WI38 (cell line): Measurements from ENCODE around the gene TOP2A.

Experiments used
- H3K4me3 ChIP-seq: 2 replicates; pipeline ENCODE4 v1.5.1; 2011; ENCODE audit warnings: low read depth, mild to moderate bottlenecking, control low read depth, low read length
- TF ChIP-seq, protein P1 (sequence below): IDR thresholded peaks from 2 replicates; pipeline ENCODE4 v1.5.1; 2012; ENCODE audit warnings: low read depth, mild to moderate bottlenecking, control low read depth, low read length

Gene TOP2A, protein sequence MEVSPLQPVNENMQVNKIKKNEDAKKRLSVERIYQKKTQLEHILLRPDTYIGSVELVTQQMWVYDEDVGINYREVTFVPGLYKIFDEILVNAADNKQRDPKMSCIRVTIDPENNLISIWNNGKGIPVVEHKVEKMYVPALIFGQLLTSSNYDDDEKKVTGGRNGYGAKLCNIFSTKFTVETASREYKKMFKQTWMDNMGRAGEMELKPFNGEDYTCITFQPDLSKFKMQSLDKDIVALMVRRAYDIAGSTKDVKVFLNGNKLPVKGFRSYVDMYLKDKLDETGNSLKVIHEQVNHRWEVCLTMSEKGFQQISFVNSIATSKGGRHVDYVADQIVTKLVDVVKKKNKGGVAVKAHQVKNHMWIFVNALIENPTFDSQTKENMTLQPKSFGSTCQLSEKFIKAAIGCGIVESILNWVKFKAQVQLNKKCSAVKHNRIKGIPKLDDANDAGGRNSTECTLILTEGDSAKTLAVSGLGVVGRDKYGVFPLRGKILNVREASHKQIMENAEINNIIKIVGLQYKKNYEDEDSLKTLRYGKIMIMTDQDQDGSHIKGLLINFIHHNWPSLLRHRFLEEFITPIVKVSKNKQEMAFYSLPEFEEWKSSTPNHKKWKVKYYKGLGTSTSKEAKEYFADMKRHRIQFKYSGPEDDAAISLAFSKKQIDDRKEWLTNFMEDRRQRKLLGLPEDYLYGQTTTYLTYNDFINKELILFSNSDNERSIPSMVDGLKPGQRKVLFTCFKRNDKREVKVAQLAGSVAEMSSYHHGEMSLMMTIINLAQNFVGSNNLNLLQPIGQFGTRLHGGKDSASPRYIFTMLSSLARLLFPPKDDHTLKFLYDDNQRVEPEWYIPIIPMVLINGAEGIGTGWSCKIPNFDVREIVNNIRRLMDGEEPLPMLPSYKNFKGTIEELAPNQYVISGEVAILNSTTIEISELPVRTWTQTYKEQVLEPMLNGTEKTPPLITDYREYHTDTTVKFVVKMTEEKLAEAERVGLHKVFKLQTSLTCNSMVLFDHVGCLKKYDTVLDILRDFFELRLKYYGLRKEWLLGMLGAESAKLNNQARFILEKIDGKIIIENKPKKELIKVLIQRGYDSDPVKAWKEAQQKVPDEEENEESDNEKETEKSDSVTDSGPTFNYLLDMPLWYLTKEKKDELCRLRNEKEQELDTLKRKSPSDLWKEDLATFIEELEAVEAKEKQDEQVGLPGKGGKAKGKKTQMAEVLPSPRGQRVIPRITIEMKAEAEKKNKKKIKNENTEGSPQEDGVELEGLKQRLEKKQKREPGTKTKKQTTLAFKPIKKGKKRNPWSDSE (N-terminal part only)

DNA sequence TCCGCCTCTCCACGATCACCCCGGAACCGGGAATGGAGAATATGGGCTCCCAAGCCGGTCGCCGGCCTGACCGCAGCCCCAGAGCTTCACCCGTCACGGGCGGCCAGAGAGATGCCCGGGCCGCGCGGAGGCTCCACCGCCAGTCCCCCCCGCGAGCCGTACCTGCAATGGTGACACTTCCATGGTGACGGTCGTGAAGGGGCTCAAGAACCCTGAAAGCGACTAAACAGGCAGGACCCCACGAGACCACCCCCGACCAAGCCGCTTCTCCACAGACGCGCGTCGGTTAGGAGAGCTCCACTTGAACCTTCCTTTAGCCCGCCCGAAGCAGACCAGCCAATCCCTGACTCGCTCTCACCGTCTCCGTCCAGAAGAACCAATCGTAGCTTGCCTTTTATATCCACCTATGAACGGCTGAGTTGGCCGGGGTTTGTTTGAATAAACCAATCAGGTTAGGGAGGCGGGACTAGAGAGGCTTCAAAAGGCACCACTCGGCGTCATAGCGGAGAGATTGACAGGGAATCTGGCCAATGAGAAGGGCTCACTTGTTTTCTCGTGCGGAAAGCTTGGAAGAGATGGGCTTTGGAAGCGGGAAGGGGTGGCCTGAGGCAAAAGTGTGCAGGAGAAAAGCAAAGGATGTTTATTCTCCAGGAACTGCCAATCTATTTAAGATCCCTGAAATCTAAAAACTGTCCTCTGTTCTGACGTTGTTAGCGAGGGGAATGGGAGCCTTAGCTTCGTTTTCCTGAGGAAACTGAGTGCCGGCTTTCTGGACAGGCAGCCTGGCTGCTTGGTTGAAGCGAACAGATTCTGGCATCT is at the start of gene TOP2A:
TSS of gene TOP2A (minus strand) at position 288 of the 819 bp plus-strand sequence. CDS start at position 183, 105 bp downstream.
- TF ChIP-seq, protein P1, sequence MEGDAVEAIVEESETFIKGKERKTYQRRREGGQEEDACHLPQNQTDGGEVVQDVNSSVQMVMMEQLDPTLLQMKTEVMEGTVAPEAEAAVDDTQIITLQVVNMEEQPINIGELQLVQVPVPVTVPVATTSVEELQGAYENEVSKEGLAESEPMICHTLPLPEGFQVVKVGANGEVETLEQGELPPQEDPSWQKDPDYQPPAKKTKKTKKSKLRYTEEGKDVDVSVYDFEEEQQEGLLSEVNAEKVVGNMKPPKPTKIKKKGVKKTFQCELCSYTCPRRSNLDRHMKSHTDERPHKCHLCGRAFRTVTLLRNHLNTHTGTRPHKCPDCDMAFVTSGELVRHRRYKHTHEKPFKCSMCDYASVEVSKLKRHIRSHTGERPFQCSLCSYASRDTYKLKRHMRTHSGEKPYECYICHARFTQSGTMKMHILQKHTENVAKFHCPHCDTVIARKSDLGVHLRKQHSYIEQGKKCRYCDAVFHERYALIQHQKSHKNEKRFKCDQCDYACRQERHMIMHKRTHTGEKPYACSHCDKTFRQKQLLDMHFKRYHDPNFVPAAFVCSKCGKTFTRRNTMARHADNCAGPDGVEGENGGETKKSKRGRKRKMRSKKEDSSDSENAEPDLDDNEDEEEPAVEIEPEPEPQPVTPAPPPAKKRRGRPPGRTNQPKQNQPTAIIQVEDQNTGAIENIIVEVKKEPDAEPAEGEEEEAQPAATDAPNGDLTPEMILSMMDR, result no peak

DNA sequence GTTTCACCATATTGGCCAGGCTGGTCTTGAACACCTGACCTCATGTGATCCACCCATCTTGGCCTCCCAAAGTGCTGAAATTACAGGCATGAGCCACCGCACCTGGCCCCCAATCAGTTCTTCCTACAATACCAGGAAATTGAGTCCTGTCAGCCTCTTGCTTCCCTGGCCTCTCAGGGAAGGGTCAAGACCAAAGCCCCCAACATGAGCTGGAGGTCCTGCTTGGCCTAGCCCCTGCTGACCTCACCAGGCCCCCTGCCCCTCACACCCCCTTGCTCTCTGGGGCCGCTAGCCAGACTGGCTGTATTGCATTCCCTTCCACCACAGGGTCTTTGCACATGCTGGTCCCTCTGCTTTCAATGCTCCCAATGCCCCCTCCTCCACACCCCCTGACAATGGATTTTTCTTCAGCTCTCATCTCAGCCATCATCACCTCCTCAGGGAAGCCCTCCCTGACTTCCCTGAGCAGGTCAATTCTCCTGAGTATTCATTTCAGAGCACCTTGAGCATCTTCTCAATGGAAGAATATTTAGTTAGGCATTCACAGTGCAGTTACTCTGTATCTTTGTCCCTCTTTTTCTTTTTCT is 49.7 kb upstream of the TOP2A start:
- TF ChIP-seq, protein P1, result no peak
- H3K4me3 ChIP-seq, result no peak overlapping the region

More for the DNA sequence above, at the start of gene TOP2A:
- peak within 1 kb of the TSS; percentile 77 for H3K4me3 ChIP-seq

DNA sequence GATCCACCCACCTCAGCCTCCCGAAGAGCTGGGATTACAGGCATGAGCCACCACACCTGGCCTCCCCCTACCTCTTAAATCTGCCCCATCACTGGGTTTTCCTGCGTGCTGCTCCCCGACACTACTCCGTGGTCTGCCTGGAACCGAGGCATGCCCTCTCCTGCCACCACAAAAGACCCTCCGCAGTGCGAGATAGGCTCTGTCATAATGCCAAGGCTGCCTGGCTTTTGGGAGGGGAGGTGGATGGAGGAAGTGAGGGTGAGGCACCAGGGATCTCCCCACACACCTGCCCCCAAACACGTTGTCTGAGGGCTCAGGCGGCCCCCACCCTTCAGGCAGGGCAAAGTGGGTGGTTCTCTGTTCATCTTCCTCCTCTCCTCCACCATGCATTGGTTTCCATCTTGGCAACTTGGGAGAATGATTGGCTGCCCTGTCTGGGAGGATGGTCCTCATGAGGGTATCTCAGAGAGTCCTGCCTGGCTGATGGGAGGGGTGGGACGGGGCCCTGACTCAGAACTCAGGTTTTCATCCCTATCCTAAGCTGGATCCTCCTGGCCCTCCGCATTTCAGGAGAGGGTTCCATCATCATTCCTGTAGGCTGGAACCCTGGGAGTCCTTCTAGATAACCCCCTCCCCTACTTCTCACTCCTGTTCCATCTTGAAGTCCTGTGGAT is 48.7 kb upstream of the TOP2A start:
- TF ChIP-seq, protein P1, result no peak
- no peak overlapping the region for H3K4me3 ChIP-seq

DNA sequence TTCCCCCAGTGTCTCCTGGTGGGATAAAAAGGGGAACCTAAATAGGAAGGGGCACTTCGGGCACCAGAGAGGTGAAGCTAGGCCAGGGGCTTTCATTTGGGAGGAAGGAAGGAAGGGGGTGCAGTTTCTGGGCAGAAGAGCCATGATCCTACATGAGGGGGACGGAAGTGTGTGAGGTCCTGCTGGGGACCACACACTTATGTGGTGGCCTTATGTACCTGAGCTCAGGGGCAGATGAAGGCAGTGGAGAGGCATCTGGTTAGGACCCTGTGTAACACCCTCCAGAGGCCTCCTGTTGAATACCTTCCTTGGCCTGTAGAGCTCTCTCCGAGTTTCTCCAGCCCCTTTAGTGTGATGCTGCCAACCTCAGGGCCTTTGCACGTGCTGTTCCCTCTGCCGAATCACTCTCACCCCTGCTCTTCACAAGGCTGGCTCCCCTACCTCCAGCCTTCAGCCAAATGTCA is 46.7 kb upstream of the TOP2A start:
- no peak overlapping the region for H3K4me3 ChIP-seq
- TF ChIP-seq, protein P1, result no peak

DNA sequence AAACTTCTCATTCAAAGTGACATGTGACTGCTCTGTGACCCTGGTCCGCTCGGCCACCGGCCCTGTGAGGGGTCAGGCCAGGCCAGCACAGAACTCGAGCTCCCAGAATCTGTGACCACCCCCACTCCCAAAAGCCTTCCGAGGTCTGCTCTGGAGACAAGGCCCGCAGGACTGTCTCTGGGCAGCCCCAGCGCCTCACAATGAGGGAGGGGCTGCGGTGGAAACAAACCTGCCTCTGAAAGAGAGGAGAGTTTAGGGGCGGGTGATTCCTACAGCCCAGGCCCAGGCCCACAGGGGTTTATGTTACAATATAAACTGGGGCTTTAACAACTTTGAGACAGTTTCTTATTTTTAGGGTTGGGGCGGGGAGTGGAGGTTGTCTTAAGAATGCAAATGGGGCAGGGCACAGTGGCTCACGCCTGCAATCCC is 45.4 kb upstream of the TOP2A start:
- no peak overlapping the region for H3K4me3 ChIP-seq
- TF ChIP-seq, protein P1, result no peak
